Measurements from ENCODE around the gene ARRB2. TPM values are rescaled to one million over a fixed set of nuclear protein-coding genes. Genes with fewer than 3 reads are reported as not detected.

The ARRB2 gene
- total RNA-seq, 1 donor from 2014 or later = 5.8 TPM

GRCh38 chr17:4724650-4725049 is 14.2 kb downstream of the ARRB2 start:
- Histone ChIP-seq H3K36me3 (ENCODE audit: control insufficient read depth, insufficient read depth, low read length) (peaks cover 1% of the 10 kb centered on the region), H3K4me3 (ENCODE audit: low read depth, low read length) (no peak overlapping the region), H3K27me3 (ENCODE audit: control insufficient read depth, insufficient read depth, low read length) (no peaks in the 10 kb centered on the region)
- no peak for DNase-seq (ENCODE audit: low read depth)
- TF ChIP-seq, protein P1, sequence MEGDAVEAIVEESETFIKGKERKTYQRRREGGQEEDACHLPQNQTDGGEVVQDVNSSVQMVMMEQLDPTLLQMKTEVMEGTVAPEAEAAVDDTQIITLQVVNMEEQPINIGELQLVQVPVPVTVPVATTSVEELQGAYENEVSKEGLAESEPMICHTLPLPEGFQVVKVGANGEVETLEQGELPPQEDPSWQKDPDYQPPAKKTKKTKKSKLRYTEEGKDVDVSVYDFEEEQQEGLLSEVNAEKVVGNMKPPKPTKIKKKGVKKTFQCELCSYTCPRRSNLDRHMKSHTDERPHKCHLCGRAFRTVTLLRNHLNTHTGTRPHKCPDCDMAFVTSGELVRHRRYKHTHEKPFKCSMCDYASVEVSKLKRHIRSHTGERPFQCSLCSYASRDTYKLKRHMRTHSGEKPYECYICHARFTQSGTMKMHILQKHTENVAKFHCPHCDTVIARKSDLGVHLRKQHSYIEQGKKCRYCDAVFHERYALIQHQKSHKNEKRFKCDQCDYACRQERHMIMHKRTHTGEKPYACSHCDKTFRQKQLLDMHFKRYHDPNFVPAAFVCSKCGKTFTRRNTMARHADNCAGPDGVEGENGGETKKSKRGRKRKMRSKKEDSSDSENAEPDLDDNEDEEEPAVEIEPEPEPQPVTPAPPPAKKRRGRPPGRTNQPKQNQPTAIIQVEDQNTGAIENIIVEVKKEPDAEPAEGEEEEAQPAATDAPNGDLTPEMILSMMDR (IDR thresholded peaks at IDR 0.05; ENCODE audit: insufficient read depth, low read length, poor library complexity, severe bottlenecking) = no peak

DNA sequence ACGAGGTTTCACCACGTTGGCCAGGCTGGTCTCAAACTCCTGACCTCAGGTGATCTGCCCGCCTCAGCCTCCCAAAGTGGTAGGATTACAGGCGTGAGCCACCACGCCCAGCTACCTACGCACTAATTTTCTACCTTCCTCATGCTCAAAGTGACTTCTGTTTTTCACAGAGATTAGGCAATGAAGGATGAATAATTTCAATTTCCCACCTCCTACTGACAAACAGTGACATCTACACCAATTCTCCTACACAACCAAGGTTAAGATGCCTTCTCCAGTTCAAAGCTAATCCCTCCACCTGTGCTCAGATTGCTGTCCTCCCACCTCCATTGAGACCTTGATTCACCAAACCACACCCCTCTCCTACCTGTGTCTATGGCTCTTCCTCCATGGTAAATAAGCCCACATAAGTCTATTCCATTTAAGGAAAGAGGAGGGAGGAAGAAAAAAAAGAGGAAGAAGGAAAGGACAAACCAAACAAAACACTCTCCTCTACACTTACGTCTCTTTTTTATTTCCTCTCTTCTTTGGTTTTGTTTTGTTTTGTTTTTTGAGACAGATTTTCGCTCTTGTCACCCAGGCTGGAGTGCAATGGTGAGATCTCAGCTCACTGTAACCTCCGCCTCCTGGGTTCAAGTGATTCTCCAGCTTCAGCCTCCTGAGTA is 15.3 kb downstream of the ARRB2 start:
- TF ChIP-seq, protein P1 (IDR thresholded peaks at IDR 0.05; ENCODE audit: insufficient read depth, low read length, poor library complexity, severe bottlenecking) = no peak
- Histone ChIP-seq H3K36me3 (ENCODE audit: control insufficient read depth, insufficient read depth, low read length) (no peaks in the 10 kb centered on the region), H3K27me3 (ENCODE audit: control insufficient read depth, insufficient read depth, low read length) (no peaks in the 10 kb centered on the region), H3K4me3 (ENCODE audit: low read depth, low read length) (no peak overlapping the region)
- DNase-seq (ENCODE audit: low read depth) = no peak

DNA sequence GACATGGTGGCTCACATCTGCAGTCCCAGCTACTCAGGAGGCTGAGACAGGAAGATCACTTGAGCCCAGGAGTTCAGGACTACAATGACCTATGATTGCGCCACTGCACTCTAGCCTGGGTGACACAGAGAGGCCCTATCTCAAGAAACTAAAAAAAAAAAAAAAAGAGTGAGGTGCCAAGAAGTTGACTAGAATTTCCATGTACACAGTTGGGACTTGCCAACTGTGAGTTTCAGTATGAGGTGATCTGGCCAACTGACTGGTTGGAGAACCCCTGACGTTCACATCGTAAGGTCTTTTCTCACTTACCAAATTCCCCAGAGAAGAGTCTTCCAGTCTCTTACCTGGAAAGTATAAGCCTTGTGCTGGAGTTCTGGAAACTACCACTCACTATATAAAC is 17.7 kb downstream of the ARRB2 start:
- Histone ChIP-seq H3K4me3 (ENCODE audit: low read depth, low read length) (no peak overlapping the region), H3K36me3 (ENCODE audit: control insufficient read depth, insufficient read depth, low read length) (no peaks in the 10 kb centered on the region), H3K27me3 (ENCODE audit: control insufficient read depth, insufficient read depth, low read length) (no peaks in the 10 kb centered on the region)
- TF ChIP-seq, protein P1 (IDR thresholded peaks at IDR 0.05; ENCODE audit: insufficient read depth, low read length, poor library complexity, severe bottlenecking) = no peak
- DNase-seq (ENCODE audit: low read depth) = no peak

- Histone ChIP-seq H3K36me3 (ENCODE audit: control insufficient read depth, insufficient read depth, low read length) (no peaks in the 10 kb centered on the region), H3K27me3 (ENCODE audit: control insufficient read depth, insufficient read depth, low read length) (peaks cover under 1% of the 10 kb centered on the region), H3K4me3 (ENCODE audit: low read depth, low read length) (no peak overlapping the region)
- DNase-seq (ENCODE audit: low read depth) = no peak
- TF ChIP-seq, protein P1 (IDR thresholded peaks at IDR 0.05; ENCODE audit: insufficient read depth, low read length, poor library complexity, severe bottlenecking) = no peak
Observed at GRCh38 chr17:4733073-4733531, 22.7 kb downstream of the ARRB2 start.

- Histone ChIP-seq H3K4me3 (ENCODE audit: low read depth, low read length) (no peak overlapping the region), H3K36me3 (ENCODE audit: control insufficient read depth, insufficient read depth, low read length) (no peaks in the 10 kb centered on the region), H3K27me3 (ENCODE audit: control insufficient read depth, insufficient read depth, low read length) (peaks cover 18% of the 10 kb centered on the region)
- TF ChIP-seq, protein P1 (IDR thresholded peaks at IDR 0.05; ENCODE audit: insufficient read depth, low read length, poor library complexity, severe bottlenecking) = no peak
- DNase-seq (ENCODE audit: low read depth) = no peak
Observed at GRCh38 chr17:4734857-4735475, 24.5 kb downstream of the ARRB2 start.
